GM11168 (cell line): ENCODE results near the gene CYTH1.

ENCODE experiments used
- in situ Hi-C: fragments of 300-500 bp; cut with MboI; formaldehyde crosslinking; loops from one replicate; pipeline ENCODE4 v1.12.0; 2022; ENCODE audit warnings: low sequenced_read_pairs; ENCODE audit not compliant: unreplicated experiment

Gene CYTH1

GRCh38 chr17:78808163-78808562 is 26.1 kb upstream of the CYTH1 start:
- in situ Hi-C loops, result loop anchor here (25.0 kb wide), 1 partner anchor 296 kb away; no protein-coding TSS in a partner anchor

GRCh38 chr17:78806451-78806850 is 24.4 kb upstream of the CYTH1 start:
- in situ Hi-C loops, result loop anchor here (25.0 kb wide), 1 partner anchor 294 kb away; no protein-coding TSS in a partner anchor

- in situ Hi-C loops, result loop anchor here (25.0 kb wide), 1 partner anchor 293 kb away; no protein-coding TSS in a partner anchor
Measured at GRCh38 chr17:78805301-78805700, 23.2 kb upstream of the CYTH1 start.

- in situ Hi-C loops, result loop anchor here (25.0 kb wide), 1 partner anchor 292 kb away; no protein-coding TSS in a partner anchor
Measured at GRCh38 chr17:78804777-78805176, 22.7 kb upstream of the CYTH1 start.

- in situ Hi-C loops, result loop anchor here (25.0 kb wide), 1 partner anchor 291 kb away; no protein-coding TSS in a partner anchor
Measured at GRCh38 chr17:78803186-78803845, 21.2 kb upstream of the CYTH1 start.

GRCh38 chr17:78802459-78802858 is 20.4 kb upstream of the CYTH1 start:
- in situ Hi-C loops, result loop anchor here (25.0 kb wide), 1 partner anchor 290 kb away; no protein-coding TSS in a partner anchor

GRCh38 chr17:78802008-78802407 is 19.9 kb upstream of the CYTH1 start:
- in situ Hi-C loops, result loop anchor here (25.0 kb wide), 1 partner anchor 290 kb away; no protein-coding TSS in a partner anchor

GRCh38 chr17:78800132-78800931 is 18.3 kb upstream of the CYTH1 start:
- in situ Hi-C loops, result loop anchor here (25.0 kb wide), 1 partner anchor 288 kb away; no protein-coding TSS in a partner anchor

- in situ Hi-C loops, result no loop called here
Measured at GRCh38 chr17:78798695-78799559, 16.9 kb upstream of the CYTH1 start.

GRCh38 chr17:78797691-78798585 is 15.9 kb upstream of the CYTH1 start:
- in situ Hi-C loops, result no loop called here

- in situ Hi-C loops, result no loop called here
Measured at GRCh38 chr17:78797213-78797612, 15.1 kb upstream of the CYTH1 start.

GRCh38 chr17:78796517-78796900 is 14.4 kb upstream of the CYTH1 start:
- in situ Hi-C loops, result no loop called here

- in situ Hi-C loops, result no loop called here
Measured at GRCh38 chr17:78795861-78796516, 13.9 kb upstream of the CYTH1 start.

- in situ Hi-C loops, result no loop called here
Measured at GRCh38 chr17:78794864-78795640, 13.0 kb upstream of the CYTH1 start.

GRCh38 chr17:78794399-78794798 is 12.3 kb upstream of the CYTH1 start:
- in situ Hi-C loops, result no loop called here

GRCh38 chr17:78793968-78794367 is 11.9 kb upstream of the CYTH1 start:
- in situ Hi-C loops, result no loop called here

- in situ Hi-C loops, result no loop called here
Measured at GRCh38 chr17:78793415-78793814, 11.3 kb upstream of the CYTH1 start.
